ENCODE measurements around the gene LIN7C. TPM values are rescaled to one million over a fixed set of nuclear protein-coding genes. Genes with fewer than 3 reads are reported as not detected.

LIN7C gene
- total RNA-seq, 1 donor from 2014 or later = 93.7 TPM

DNA sequence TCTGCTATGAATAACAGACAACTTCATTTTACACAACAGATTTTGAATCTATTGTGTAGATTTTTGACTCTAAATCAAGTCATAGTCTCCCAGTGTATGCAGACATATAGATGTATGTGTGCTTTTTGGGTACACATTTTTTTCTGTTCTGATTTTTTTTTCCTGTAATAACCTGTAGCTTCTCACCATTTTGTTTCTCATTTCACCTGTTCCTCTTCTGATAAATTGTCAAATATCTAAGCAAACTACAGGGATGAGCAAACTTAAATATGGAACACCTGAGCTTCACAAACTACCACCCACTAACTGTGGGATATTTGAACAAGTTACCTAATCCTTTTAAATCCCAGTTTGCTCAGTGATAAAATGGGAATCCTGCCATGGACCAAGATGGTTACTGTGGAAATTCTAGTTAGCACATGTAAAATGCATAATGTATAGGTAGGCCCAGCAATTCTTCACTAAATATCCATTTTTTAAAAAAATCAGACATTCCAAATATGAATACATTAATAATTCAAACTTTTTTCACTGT is 49.7 kb downstream of the LIN7C start:
- Histone ChIP-seq H3K36me3 (ENCODE audit: control insufficient read depth, insufficient read depth, low read length) (no peaks in the 10 kb centered on the region), H3K27me3 (ENCODE audit: control insufficient read depth, insufficient read depth, low read length) (no peaks in the 10 kb centered on the region), H3K4me3 (ENCODE audit: low read depth, low read length) (no peak overlapping the region)
- FAIRE-seq (no peak), DNase-seq (ENCODE audit: low read depth) (no peak)
- TF ChIP-seq, protein P1, sequence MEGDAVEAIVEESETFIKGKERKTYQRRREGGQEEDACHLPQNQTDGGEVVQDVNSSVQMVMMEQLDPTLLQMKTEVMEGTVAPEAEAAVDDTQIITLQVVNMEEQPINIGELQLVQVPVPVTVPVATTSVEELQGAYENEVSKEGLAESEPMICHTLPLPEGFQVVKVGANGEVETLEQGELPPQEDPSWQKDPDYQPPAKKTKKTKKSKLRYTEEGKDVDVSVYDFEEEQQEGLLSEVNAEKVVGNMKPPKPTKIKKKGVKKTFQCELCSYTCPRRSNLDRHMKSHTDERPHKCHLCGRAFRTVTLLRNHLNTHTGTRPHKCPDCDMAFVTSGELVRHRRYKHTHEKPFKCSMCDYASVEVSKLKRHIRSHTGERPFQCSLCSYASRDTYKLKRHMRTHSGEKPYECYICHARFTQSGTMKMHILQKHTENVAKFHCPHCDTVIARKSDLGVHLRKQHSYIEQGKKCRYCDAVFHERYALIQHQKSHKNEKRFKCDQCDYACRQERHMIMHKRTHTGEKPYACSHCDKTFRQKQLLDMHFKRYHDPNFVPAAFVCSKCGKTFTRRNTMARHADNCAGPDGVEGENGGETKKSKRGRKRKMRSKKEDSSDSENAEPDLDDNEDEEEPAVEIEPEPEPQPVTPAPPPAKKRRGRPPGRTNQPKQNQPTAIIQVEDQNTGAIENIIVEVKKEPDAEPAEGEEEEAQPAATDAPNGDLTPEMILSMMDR (IDR thresholded peaks at IDR 0.05; ENCODE audit: insufficient read depth, low read length, severe bottlenecking) = no peak

- Histone ChIP-seq H3K27me3 (ENCODE audit: control insufficient read depth, insufficient read depth, low read length) (no peaks in the 10 kb centered on the region), H3K4me3 (ENCODE audit: low read depth, low read length) (no peak overlapping the region), H3K36me3 (ENCODE audit: control insufficient read depth, insufficient read depth, low read length) (no peaks in the 10 kb centered on the region)
- TF ChIP-seq, protein P1 (IDR thresholded peaks at IDR 0.05; ENCODE audit: insufficient read depth, low read length, severe bottlenecking) = no peak
- DNase-seq (ENCODE audit: low read depth) (peak; percentile 86), FAIRE-seq (no peak)
These were observed 50.3 kb downstream of the LIN7C start for GRCh38 chr11:27456140-27456794.

DNA sequence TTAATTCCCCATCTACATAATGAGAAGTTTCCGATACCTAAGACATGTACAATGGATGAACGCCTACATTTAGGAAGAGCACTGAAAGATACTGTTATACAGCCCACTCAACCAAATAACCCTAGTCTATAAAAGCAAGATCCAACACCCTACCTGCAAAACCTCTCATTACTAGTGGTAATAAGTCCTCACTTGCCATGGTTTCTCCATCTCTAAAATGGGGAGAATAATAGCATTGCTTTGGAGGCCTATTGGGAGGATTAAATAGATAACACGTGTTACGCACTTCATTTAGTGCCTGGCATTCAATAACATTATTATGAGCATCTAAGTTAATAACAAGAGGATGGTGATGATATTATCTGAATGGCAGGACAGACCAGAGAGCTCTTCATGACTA is 50.9 kb downstream of the LIN7C start:
- no peaks in the 10 kb centered on the region for H3K36me3 ChIP-seq (ENCODE audit: control insufficient read depth, insufficient read depth, low read length)

DNA sequence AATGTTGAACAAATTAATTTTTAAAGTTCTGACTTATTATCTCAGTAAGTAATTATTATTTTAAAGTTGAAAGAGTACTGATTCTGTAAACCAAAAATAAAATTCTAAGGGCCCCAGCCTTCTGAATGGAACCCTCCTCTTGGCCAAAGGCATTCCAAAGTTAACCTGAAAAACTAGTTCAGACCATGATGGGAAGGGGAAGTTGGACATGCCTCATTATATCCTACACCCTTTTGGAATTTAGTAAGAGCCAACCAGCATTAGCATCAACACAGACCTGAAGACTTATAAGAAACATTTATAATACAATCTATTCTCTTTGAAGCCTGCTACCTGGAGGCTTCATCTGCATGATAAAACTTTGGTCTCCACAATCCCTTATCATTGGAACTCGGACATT is 52.9 kb downstream of the LIN7C start:
- H3K4me3 ChIP-seq (ENCODE audit: low read depth, low read length) = no peak overlapping the region
- H3K36me3 ChIP-seq (ENCODE audit: control insufficient read depth, insufficient read depth, low read length) = no peaks in the 10 kb centered on the region
- FAIRE-seq (no peak), DNase-seq (ENCODE audit: low read depth) (no peak)
- TF ChIP-seq, protein P1 (IDR thresholded peaks at IDR 0.05; ENCODE audit: insufficient read depth, low read length, severe bottlenecking) = no peak
- no peaks in the 10 kb centered on the region for H3K27me3 ChIP-seq (ENCODE audit: control insufficient read depth, insufficient read depth, low read length)

More for the DNA sequence above, 50.9 kb downstream of the LIN7C start:
- DNase-seq (ENCODE audit: low read depth) (no peak), FAIRE-seq (no peak)
- TF ChIP-seq, protein P1 (IDR thresholded peaks at IDR 0.05; ENCODE audit: insufficient read depth, low read length, severe bottlenecking) = no peak
- Histone ChIP-seq H3K4me3 (ENCODE audit: low read depth, low read length) (no peak overlapping the region), H3K27me3 (ENCODE audit: control insufficient read depth, insufficient read depth, low read length) (no peaks in the 10 kb centered on the region)

DNA sequence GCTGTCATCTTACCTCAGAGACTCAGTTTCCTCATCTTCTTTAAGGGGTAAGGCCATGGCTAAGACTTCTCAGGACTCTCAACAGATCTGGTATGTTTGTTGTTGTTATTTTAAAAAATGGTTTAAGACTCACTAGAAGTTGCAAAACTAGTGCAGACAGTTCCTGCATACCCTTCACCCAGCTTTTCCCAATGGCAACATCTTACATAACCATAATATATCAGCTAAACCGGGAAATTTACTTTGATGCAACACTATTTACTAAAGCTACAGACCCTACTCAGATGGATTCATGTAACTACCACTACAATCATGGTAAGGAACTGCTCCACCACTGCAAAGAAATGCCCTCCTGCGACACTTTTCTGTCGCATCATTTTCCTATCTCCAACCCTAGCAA is 54.4 kb downstream of the LIN7C start:
- DNase-seq (ENCODE audit: low read depth) (no peak), FAIRE-seq (no peak)
- TF ChIP-seq, protein P1 (IDR thresholded peaks at IDR 0.05; ENCODE audit: insufficient read depth, low read length, severe bottlenecking) = no peak
- Histone ChIP-seq H3K27me3 (ENCODE audit: control insufficient read depth, insufficient read depth, low read length) (no peaks in the 10 kb centered on the region), H3K36me3 (ENCODE audit: control insufficient read depth, insufficient read depth, low read length) (no peaks in the 10 kb centered on the region), H3K4me3 (ENCODE audit: low read depth, low read length) (no peak overlapping the region)

Measured in bronchial epithelial cell (primary cell).